HG03045 (cell line): Measurements from ENCODE around the gene ITGA11.

Experiments
- ATAC-seq: cut with Tn5 transposase; IDR thresholded peaks from one replicate; pipeline ENCODE4 v1.9.1; 2021; ENCODE audit warnings: mild to moderate bottlenecking, moderate library complexity; ENCODE audit not compliant: unreplicated experiment

ITGA11 gene

GRCh38 chr15:68276668-68277067, 155.3 kb downstream of the ITGA11 start:
- ATAC-seq: no peak

GRCh38 chr15:68275165-68275746, 156.7 kb downstream of the ITGA11 start:
- no peak for ATAC-seq

GRCh38 chr15:68274201-68274848, 157.6 kb downstream of the ITGA11 start:
- no peak for ATAC-seq

GRCh38 chr15:68272721-68273271, 159.2 kb downstream of the ITGA11 start:
- ATAC-seq: no peak

- ATAC-seq: no peak
Observed at GRCh38 chr15:68271854-68272471, 160.0 kb downstream of the ITGA11 start.

GRCh38 chr15:68268405-68268804, 163.6 kb downstream of the ITGA11 start:
- no peak for ATAC-seq

GRCh38 chr15:68265674-68266073, 166.3 kb downstream of the ITGA11 start:
- no peak for ATAC-seq

- ATAC-seq: no peak
Observed at GRCh38 chr15:68265081-68265480, 166.9 kb downstream of the ITGA11 start.

GRCh38 chr15:68264282-68264681, 167.7 kb downstream of the ITGA11 start:
- no peak for ATAC-seq

- no peak for ATAC-seq
Observed at GRCh38 chr15:68262514-68263356, 169.2 kb downstream of the ITGA11 start.

GRCh38 chr15:68261980-68262379, 170.0 kb downstream of the ITGA11 start:
- ATAC-seq: no peak

GRCh38 chr15:68261241-68261640, 170.7 kb downstream of the ITGA11 start:
- ATAC-seq: no peak

GRCh38 chr15:68259883-68260282, 172.1 kb downstream of the ITGA11 start:
- no peak for ATAC-seq

- ATAC-seq: no peak
Observed at GRCh38 chr15:68258692-68259091, 173.3 kb downstream of the ITGA11 start.

GRCh38 chr15:68256675-68257450, 175.1 kb downstream of the ITGA11 start:
- peak; percentile 62 for ATAC-seq

- ATAC-seq: no peak
Observed at GRCh38 chr15:68252925-68253534, 178.9 kb downstream of the ITGA11 start.

GRCh38 chr15:68249058-68249713, 182.8 kb downstream of the ITGA11 start:
- ATAC-seq: no peak
